B cell (primary cell): ENCODE results near the gene TTC28. TPM values are rescaled to one million over a fixed set of nuclear protein-coding genes. Genes with fewer than 3 reads are reported as not detected.

Experiments
- ATAC-seq: fragments of 200-7000 bp; cut with Tn5 transposase; one replicate; pipeline ENCODE4 v1.10.0; 2021; ENCODE audit warnings: low read depth, mild to moderate bottlenecking, moderate number of reproducible peaks, moderate library complexity
- CTCF ChIA-PET: fragments of 350-600 bp; sonication (Branson Sonifier 250); formaldehyde crosslinking; loops from one replicate; lab custom pipeline; 2021; ENCODE audit warnings: antibody characterized with exemption, inconsistent platforms; lab: Charles Lee
- POLR2A ChIA-PET: fragments of 350-600 bp; sonication (Branson Sonifier 250); formaldehyde crosslinking; loops from one replicate; lab custom pipeline; 2021; ENCODE audit warnings: antibody characterized with exemption; lab: Charles Lee
- DNase-seq: peaks from one replicate; pipeline ENCODE4 v3.0.0; 2013
- H2AFZ ChIP-seq: 2 replicates; pipeline ENCODE4 v1.6.1; 2012; ENCODE audit warnings: mild to moderate bottlenecking, low read depth, low read length; ENCODE audit not compliant: insufficient read depth, poor library complexity, severe bottlenecking
- H3K27ac ChIP-seq, 2 donors: 1 replicate in 1 of 2; 2 replicates in 1 of 2; pipeline ENCODE4 v1.5.1; 2012 to 2013; ENCODE audit warnings: low read length in 2 of 2, mild to moderate bottlenecking in 2 of 2, moderate library complexity in 1 of 2
- H3K27me3 ChIP-seq, 4 experiments: fragments of 200-600 bp in 1 of 4; sonication (generic) in 1 of 4; replicated peaks in 1 of 4; 1 replicate in 2 of 4; 2 replicates in 2 of 4; pipeline versions ENCODE4 v1.6.1 to v1.7.0; 2013 to 2016; ENCODE audit warnings: low read length in 3 of 4, mild to moderate bottlenecking in 2 of 4, mixed read lengths in 1 of 4, moderate library complexity in 1 of 4; ENCODE audit not compliant: insufficient read depth in 4 of 4, control insufficient read depth in 3 of 4; ENCODE audit errors: control extremely low read depth in 1 of 4
- H3K36me3 ChIP-seq, 2 experiments: replicated peaks in 1 of 2; 1 replicate in 1 of 2; 2 replicates in 1 of 2; pipeline versions ENCODE4 v1.6.1 to v1.7.1; 2013; ENCODE audit warnings: low read length in 1 of 2; ENCODE audit not compliant: insufficient read depth in 2 of 2, control insufficient read depth in 1 of 2; ENCODE audit errors: control extremely low read depth in 1 of 2, extremely low read depth in 1 of 2
- H3K4me1 ChIP-seq, 2 donors: fragments of 200-600 bp in 1 of 2; sonication (generic) in 1 of 2; 1 replicate in 1 of 2; 2 replicates in 1 of 2; pipeline versions ENCODE4 v1.5.1 to v1.6.1; 2013 to 2017; ENCODE audit warnings: low read length in 2 of 2; ENCODE audit not compliant: control insufficient read depth in 2 of 2, insufficient read depth in 2 of 2
- H3K4me2 ChIP-seq: replicated peaks from 2 replicates; pipeline ENCODE3; 2012; ENCODE audit warnings: mild to moderate bottlenecking, low read depth, low read length; ENCODE audit not compliant: poor library complexity, severe bottlenecking
- H3K4me3 ChIP-seq, 5 experiments: fragments of 200-600 bp in 1 of 5; sonication (generic) in 1 of 5; 1 replicate in 3 of 5; 2 replicates in 2 of 5; pipeline versions ENCODE4 v1.5.1 to v1.7.0; 2011 to 2016; ENCODE audit warnings: low read length in 4 of 5, mild to moderate bottlenecking in 4 of 5, low read depth in 2 of 5, control low read depth in 1 of 5, moderate library complexity in 1 of 5; ENCODE audit not compliant: insufficient read depth in 1 of 5; ENCODE audit errors: control extremely low read depth in 1 of 5, extremely low read depth in 1 of 5
- H3K79me2 ChIP-seq: fragments of 200-600 bp; sonication (generic); one replicate; pipeline ENCODE4 v1.6.0; 2016; ENCODE audit warnings: low read length; ENCODE audit not compliant: control insufficient read depth, insufficient read depth
- H3K9ac ChIP-seq: fragments of 200-600 bp; sonication (generic); 2 replicates; pipeline ENCODE4 v1.6.1; 2017; ENCODE audit warnings: mild to moderate bottlenecking, low read length, moderate library complexity
- H3K9me3 ChIP-seq, 3 donors: one replicate each; pipeline versions ENCODE4 v1.6.1 to v1.7.1; 2013; ENCODE audit warnings: low read length in 2 of 3; ENCODE audit not compliant: control insufficient read depth in 2 of 3, insufficient read depth in 1 of 3; ENCODE audit errors: control extremely low read depth in 1 of 3
- H4K20me1 ChIP-seq: 2 replicates; pipeline ENCODE4 v1.6.0; 2012; ENCODE audit warnings: mild to moderate bottlenecking, low read length; ENCODE audit not compliant: insufficient read depth, control insufficient read depth, poor library complexity, severe bottlenecking
- H3K27ac Mint-ChIP-seq: one replicate; pipeline ENCODE4 v1.8.0; 2021; ENCODE audit warnings: mixed read lengths
- H3K27me3 Mint-ChIP-seq: one replicate; pipeline ENCODE4 v1.8.0; 2021; ENCODE audit warnings: mixed read lengths
- H3K4me1 Mint-ChIP-seq: one replicate; pipeline ENCODE4 v1.8.0; 2021; ENCODE audit warnings: mixed read lengths
- H3K4me3 Mint-ChIP-seq: one replicate; pipeline ENCODE4 v1.8.0; 2021; ENCODE audit warnings: mixed read lengths
- H3K9me3 Mint-ChIP-seq: one replicate; pipeline ENCODE4 v1.8.0; 2022; ENCODE audit warnings: mixed read lengths; ENCODE audit not compliant: insufficient read depth
- EZH2 ChIP-seq: IDR thresholded peaks from 2 replicates; pipeline ENCODE4 v1.6.1; 2012; ENCODE audit warnings: borderline replicate concordance, low read depth, mild to moderate bottlenecking, moderate library complexity, low read length; ENCODE audit not compliant: insufficient read depth, poor library complexity, severe bottlenecking
- WGBS: methylation state at CpG from one replicate; pipeline ENCODE4 v1.1.5; 2013; ENCODE audit warnings: missing lambda C conversion rate; ENCODE audit not compliant: insufficient coverage; 5-methylcytosine and 5-hydroxymethylcytosine counted together
- intact Hi-C: fragments of 100-400 bp; cut with micrococcal nuclease; formaldehyde crosslinking; loops from one replicate; pipeline ENCODE4 v1.10.0; 2022
- polyA plus RNA-seq: library from polyadenylated mRNA; depleted of rRNA; stranded (reverse); fragments of >200 nt; gene quantifications from 2 replicates; pipeline ENCODE4 v1.2.3, GENCODE V29; 2012
- total RNA-seq, 2 donors: library from RNA; stranded (reverse); fragments of 120-200 nt in 1 of 2; gene quantifications; 1 replicate in 1 of 2; 2 replicates in 1 of 2; pipeline versions ENCODE4 v1.2.3 to v1.2.4, GENCODE V29; 2013 to 2022
- TF ChIP-seq, protein P1 (sequence below): fragments of 200-600 bp; IDR thresholded peaks from one replicate; pipeline ENCODE4 v1.8.0; 2022; ENCODE audit warnings: antibody characterized with exemption, mild to moderate bottlenecking

TTC28 gene
- total and polyA plus RNA-seq, 2 donors (not counting 1 experiment from before 2014, with no cell fraction given): 4.5 to 7.3 TPM

DNA sequence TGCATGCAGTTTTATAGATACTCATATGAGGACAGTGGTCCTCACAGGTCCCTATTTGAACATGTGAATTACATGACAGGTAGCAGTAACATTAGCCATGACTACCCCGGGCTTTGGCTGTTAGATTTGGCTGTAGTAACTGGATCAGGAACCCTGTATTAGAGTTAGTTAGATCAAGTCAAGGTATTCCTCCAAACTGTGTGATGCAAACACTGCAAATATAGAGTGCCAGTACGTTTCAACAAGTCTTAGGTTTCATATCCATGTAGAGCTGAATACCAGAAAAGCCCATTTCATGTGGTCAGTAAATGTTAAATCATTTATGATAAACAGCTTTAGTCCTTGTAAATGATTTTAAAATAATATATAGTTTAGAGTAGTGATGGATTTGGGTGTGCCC is 731.1 kb downstream of the TTC28 start:
- POLR2A ChIA-PET: no interaction called here
- H3K79me2 ChIP-seq: no peaks in the 10 kb centered on the region
- H3K9me3 ChIP-seq: peaks cover 0 to 1% (median 0%) of the 10 kb centered on the region in 3 donors
- no peak for DNase-seq
- H3K4me3 Mint-ChIP-seq: no peak overlapping the region
- WGBS: 100% methylated on average over 1 of the region's 2 CpGs
- H3K4me3 ChIP-seq: no peak overlapping the region
- no peaks in the 10 kb centered on the region for H3K27me3 Mint-ChIP-seq
- no peak overlapping the region for H3K4me2 ChIP-seq
- no peaks in the 10 kb centered on the region for H3K27me3 ChIP-seq
- no peaks in the 10 kb centered on the region for H3K9me3 Mint-ChIP-seq
- H3K9ac ChIP-seq: no peak overlapping the region
- H3K27ac ChIP-seq: no peak overlapping the region
- no peaks in the 10 kb centered on the region for H4K20me1 ChIP-seq
- no peaks in the 10 kb centered on the region for H3K4me1 ChIP-seq
- no peaks in the 10 kb centered on the region for H3K4me1 Mint-ChIP-seq
- TF ChIP-seq, protein P1, sequence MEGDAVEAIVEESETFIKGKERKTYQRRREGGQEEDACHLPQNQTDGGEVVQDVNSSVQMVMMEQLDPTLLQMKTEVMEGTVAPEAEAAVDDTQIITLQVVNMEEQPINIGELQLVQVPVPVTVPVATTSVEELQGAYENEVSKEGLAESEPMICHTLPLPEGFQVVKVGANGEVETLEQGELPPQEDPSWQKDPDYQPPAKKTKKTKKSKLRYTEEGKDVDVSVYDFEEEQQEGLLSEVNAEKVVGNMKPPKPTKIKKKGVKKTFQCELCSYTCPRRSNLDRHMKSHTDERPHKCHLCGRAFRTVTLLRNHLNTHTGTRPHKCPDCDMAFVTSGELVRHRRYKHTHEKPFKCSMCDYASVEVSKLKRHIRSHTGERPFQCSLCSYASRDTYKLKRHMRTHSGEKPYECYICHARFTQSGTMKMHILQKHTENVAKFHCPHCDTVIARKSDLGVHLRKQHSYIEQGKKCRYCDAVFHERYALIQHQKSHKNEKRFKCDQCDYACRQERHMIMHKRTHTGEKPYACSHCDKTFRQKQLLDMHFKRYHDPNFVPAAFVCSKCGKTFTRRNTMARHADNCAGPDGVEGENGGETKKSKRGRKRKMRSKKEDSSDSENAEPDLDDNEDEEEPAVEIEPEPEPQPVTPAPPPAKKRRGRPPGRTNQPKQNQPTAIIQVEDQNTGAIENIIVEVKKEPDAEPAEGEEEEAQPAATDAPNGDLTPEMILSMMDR: no peak
- TF ChIP-seq EZH2: no peak
- CTCF ChIA-PET: no interaction called here
- intact Hi-C loops: no loop called here
- H3K36me3 ChIP-seq: no peaks in the 10 kb centered on the region
- H2AFZ ChIP-seq: no peak overlapping the region
- no peak overlapping the region for H3K27ac Mint-ChIP-seq
- no peak for ATAC-seq

DNA sequence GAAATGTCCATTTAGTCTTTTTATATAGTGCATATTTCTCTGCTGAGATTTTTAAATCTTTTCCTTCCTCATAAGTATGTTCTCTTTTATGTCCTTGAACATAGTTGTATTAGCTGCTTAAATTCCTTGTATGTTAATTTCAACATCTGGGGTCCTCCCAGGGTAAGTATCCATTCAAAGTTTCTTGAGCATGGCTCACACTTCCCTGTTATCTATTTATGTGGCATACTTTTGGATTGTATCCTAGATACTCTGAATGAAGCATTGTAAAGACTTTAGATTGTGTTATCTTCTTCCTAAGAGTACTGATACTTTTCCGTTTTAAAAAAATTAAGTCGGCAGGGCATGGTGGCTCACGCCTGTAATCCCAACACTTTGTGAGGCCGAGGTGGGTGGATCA is 732.2 kb downstream of the TTC28 start:
- no peak for DNase-seq
- CTCF ChIA-PET: interaction anchor here (1.0 kb wide), 1 partner anchor 20 kb away, joined by 5 read pairs; no protein-coding TSS in a partner anchor

More for the DNA sequence above, 732.2 kb downstream of the TTC28 start:
- no peak overlapping the region for H3K4me3 ChIP-seq
- 100% methylated on average over 4 of the region's 4 CpGs for WGBS
- Mint-ChIP-seq H3K4me1 (no peaks in the 10 kb centered on the region), H3K27ac (no peak overlapping the region), H3K27me3 (no peaks in the 10 kb centered on the region), H3K4me3 (no peak overlapping the region), H3K9me3 (no peaks in the 10 kb centered on the region)
- no peak overlapping the region for H2AFZ ChIP-seq
- H3K36me3 ChIP-seq: no peaks in the 10 kb centered on the region
- no peaks in the 10 kb centered on the region for H3K27me3 ChIP-seq
- H3K9ac ChIP-seq: no peak overlapping the region
- H4K20me1 ChIP-seq: no peaks in the 10 kb centered on the region
- no peaks in the 10 kb centered on the region for H3K4me1 ChIP-seq
- ATAC-seq: no peak
- TF ChIP-seq, protein P1: no peak
- TF ChIP-seq EZH2: no peak
- POLR2A ChIA-PET: interaction anchor here (0.5 kb wide), 1 partner anchor 11 kb away, joined by 5 read pairs; no protein-coding TSS in a partner anchor
- H3K4me2 ChIP-seq: no peak overlapping the region
- intact Hi-C loops: no loop called here
- peaks cover 0 to 1% (median 0%) of the 10 kb centered on the region in 3 donors for H3K9me3 ChIP-seq
- H3K27ac ChIP-seq: no peak overlapping the region
- H3K79me2 ChIP-seq: no peaks in the 10 kb centered on the region
